Right lobe of liver (tissue), 4 donors: ENCODE results near the gene SLFN13.

Experiments used
- POLR2A ChIP-seq: fragments of 450-650 bp; IDR thresholded peaks from one replicate; pipeline ENCODE4 v1.6.1; 2017; ENCODE audit warnings: antibody characterized with exemption, mild to moderate bottlenecking
- TF ChIP-seq, protein P1 (sequence below), 4 donors: fragments of 200-600 bp in 3 of 4; fragments of 450-650 bp in 1 of 4; IDR thresholded peaks; one replicate each; pipeline versions ENCODE4 v1.5.1 to v1.8.0; 2016 to 2022; ENCODE audit warnings: antibody characterized with exemption in 4 of 4, mild to moderate bottlenecking in 2 of 4
- donor health status: DM: no; HTN: no; CAD: no.
- donor health status: DM: no; HTN: no; CAD: no.
- donor health status: DM: no; HTN: yes; CAD: no.

GRCh38 chr17:35448899-35449227, 297 bp upstream of the SLFN13 start:
- TF ChIP-seq, protein P1, sequence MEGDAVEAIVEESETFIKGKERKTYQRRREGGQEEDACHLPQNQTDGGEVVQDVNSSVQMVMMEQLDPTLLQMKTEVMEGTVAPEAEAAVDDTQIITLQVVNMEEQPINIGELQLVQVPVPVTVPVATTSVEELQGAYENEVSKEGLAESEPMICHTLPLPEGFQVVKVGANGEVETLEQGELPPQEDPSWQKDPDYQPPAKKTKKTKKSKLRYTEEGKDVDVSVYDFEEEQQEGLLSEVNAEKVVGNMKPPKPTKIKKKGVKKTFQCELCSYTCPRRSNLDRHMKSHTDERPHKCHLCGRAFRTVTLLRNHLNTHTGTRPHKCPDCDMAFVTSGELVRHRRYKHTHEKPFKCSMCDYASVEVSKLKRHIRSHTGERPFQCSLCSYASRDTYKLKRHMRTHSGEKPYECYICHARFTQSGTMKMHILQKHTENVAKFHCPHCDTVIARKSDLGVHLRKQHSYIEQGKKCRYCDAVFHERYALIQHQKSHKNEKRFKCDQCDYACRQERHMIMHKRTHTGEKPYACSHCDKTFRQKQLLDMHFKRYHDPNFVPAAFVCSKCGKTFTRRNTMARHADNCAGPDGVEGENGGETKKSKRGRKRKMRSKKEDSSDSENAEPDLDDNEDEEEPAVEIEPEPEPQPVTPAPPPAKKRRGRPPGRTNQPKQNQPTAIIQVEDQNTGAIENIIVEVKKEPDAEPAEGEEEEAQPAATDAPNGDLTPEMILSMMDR (IDR thresholded peaks at IDR 0.05), result no peak
- TF ChIP-seq POLR2A, result no peak
